ENCODE results near the gene FMNL3.
"Not testable (repeated sequence)": the region's sequence is repeated elsewhere in the genome, so short reads cannot be mapped to it uniquely, and the experiment has no call there.

FMNL3 gene

DNA sequence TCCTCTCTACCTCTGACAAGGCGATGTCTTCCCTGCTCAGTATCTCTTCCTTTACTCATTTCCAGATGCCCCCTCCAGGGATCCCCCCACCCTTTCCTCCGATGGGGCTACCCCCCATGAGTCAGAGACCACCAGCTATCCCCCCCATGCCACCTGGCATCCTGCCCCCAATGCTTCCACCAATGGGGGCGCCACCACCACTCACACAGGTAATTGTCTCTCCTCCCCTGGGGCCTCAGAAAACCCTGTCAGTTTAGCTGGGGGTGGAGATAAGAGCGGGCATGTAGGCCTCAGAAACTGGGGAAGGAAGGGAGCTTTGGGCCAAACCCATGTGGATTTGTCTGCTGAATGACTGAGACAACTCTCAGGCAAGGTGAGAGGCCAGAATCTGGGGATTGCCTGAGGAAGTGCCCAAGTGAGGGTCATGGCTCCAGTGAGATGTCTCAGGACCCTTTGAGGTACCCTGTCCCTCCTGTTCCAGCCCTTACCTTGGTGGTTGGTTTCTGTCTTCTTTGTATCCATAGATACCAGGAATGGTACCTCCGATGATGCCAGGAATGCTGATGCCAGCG, 75.8 kb downstream of the FMNL3 start:
- no peak for DNase-seq

DNA sequence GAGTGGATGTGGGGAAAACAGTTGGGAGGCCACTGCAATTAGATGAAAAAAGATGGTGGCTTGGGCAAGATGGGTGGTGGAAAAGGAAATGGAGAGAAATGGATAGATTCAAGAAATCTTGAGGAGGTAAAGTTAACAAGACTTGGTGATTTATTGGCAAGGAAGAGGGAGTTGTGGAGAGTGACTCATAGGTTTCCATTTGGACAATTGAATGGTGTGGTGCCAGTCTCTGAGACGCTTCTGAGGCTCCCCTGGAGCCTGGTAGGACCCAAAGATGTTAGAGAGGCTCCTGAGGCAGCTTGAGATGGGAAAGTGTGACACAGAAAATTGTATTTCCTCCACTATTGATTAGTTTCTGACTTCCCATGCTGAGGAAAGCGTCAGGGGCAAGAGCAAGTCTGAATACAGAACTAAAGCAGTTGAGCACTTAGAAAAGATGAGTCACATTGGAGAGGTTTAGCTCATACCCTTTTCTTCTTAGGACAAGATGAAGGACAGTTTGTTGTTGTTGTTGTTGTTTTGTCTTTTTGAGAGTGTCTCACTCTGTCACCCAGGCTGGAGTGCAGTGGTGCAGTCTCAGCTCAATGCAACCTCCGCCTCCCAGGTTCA, 79.3 kb downstream of the FMNL3 start:
- DNase-seq: no peak

DNA sequence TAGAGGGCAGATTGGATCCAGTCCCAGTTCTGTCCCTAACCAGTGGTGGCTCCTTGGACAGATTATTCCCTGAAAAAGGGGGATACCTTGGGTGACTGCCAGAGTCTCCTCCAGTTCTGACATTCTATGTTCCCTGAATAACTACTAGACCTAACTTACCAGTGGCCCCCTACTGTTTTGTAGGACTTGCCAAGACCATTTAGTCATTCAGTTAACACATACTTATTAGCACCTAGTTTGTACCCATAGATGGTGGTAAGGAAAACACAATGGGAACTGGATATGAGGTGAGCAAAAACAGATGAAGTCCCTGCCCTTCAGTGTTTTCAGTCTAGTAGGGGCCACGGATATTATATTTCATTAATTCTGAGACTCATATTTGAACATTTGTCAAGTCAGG, 80.4 kb downstream of the FMNL3 start:
- no peak for DNase-seq

DNA sequence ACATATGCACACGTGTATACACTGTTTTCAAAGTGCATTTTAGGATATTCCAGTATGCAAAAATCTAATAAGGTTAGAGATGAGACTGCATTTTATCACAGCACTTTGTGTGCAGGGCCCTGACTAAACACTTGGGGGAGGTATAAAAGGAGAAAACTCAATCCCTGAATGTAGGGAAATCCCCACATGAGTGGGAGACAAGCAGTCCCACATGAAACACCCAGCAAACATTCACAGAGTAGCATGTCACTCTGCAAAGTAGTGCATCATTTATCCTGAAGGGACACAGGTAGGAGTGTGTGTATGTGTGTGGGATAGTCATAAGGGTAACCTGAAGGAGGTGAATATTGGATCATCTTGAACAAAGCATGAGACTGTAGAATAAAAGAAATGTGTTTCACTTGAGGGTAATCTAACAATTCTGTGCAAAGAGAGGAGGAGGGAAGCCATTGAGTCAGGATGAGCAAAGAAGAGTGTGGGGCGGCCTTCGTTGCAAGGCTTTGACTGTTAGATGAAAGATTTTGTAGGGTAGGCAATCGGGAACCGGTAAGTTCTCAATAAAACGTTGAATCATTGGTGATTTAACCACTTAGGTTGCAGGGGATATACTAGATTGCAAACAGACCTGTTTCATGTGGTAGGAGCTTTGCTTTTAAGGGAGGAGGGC, 80.9 kb downstream of the FMNL3 start:
- DNase-seq: peak; percentile 20 to 32

DNA sequence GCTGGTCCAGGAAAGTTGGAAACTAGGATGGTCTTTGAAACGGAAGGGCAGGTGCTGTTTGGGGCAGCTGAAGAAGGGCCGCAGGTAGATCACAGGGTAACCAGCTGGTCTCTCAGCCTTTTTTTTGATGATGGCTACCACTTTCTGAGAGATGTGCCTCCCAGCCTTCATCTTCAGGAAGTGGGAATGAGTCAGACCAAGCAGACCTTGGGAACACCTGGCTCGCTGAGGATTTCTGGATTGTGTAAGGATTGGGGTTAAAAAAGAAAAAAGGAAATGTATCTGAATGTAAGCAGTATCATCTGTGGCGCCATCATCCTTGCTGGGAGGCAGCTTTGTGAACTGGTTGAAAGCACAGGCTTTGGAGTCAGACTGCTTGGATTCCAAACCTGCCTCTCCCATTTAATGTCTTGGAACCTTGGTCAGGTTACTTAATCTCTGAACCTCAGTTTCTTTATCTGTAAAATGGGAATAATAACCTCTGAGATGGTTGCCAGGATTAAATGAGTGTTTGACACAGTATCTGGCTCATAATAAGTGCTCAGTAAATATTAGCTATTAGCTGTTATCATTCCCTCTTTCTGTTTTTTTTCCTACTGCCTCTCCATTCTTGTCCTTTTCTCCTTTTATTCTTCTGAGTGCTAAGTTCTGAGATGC, 82.2 kb downstream of the FMNL3 start:
- no peak for DNase-seq

DNA sequence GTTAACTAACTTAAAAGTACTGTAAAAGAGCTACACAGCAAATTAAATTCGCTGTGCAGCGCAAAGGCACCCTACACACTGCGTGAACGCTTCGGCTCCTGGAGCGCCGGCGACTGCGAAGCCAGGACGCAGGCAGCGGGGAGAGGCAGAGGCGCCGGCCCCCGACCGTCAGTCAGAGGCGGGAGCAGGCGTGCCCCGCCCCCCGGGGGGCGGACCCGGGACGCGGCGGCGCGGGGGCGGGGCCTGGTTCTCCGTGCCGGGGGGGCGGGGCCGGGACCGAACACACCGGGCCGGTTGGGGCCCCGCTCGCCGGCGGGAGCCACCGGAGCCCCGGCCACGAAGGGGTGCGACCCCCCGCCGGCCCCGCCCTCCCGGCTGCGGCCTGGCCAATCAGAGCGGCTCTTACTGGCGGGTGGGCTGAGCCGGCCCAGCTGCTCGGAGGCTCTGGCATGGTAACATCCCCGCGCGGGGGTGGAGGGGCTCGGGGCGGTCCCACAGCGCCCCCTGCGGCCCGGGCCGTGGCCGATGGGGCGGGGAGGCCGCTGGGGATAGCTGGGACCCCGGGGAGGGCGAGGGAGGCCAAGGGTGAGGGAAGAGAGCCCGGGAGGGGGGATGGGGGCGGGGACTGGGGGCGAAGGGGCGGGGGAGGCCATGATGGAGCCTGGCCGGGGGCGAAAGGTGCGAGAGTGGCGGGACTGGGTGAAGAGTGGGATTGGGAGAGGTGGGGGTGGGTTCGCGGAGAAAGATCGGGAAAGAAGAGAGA, 83.9 kb downstream of the FMNL3 start, which contains the start of gene PRPF40B:
PRPF40B (plus strand) TSS at position 420 of the 763 bp plus-strand sequence; CDS start at position 450, 30 bp downstream.
- DNase-seq: peak; percentile 82 to 87

DNA sequence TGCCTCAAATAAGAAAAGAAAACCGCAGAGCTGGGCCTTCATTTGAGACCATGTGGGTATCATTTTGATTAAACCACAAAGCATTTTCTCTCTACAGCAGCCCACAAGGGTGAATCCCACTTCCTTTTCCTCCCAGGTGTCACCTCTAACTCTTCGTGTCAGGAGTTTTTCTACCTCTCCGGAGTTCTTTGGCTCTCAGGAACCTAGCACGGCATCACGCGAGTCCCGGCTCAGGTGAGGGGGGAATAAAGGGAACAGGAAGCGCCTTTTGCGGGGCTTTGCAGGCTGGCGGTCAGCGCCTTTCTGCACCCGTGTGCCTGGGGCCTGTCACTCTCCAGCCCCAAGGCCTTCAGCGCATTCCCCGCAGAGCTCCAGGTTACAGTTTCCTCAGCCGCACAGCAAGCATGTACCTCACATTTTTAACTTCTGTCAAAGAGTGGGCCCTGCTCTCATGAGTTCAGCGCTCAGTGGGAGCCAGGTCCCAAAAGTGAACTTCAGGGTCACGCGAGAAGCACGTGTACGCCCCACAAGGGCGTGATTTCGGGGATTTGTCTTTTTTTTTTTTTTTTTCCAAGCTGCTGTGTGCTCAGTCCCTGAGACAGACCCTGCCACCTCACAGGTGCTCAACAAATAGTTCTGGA, 84.6 kb downstream of the FMNL3 start:
- DNase-seq: peak; percentile 33 to 41

DNA sequence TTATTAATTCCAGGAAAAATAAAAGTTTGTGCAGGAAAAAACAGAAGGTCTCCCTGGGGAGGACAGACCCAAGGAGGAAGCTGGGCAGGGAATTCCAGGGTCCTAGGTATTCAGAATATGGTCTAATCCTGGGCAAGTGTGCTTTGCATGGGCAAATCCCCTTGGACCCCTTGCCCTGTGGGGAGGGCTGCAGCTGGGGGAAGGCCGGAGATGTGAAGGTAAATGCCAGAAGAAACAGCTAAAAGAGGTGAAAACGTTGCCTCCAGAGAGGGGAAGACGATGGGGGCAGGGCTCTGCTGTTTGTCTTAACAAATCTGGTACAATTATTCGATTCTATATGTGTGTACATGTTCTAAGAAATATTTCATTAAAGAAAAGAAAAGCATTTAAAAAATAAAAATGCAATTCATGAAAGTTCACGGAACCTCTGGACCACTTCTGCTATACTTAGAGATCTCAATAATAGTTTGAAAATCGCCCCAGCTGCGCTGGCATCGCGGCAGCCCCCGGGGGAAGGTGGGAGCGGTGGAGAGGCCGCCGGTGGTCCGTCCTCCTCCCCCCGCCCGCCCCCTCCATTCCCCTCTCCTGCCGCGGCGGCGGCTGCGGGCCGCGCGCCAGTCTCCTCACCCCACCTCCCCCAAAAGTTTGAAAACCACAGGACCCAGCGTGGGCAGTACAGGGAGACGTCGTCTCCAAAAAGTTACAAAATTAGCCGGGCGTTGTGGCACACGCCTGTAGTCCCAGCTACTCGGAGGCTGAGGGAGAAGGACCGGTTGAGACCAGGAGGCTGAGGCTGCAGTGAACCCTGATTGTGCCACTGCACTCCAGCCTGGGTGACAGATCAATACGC, 85.3 kb downstream of the FMNL3 start:
- no peak for DNase-seq

DNA sequence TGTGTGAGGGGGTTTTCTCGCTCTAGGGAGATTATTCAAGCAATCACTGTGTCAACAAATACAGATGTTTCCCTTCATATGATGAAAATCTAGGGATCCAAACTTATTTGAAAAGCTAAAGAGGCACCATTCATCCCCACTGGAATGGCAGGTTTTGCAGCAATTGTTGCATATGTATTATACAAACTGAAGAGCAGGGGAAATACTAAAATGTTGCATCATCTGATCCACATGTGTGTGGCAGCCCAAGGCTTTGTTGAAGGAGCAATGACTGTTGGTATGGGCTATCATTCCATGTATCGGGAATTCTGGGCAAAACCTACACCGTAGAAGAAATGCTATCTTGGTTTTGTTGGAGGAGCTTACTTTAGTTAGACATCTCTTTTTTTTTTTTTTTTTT, 87.9 kb downstream of the FMNL3 start:
- no peak for DNase-seq

DNA sequence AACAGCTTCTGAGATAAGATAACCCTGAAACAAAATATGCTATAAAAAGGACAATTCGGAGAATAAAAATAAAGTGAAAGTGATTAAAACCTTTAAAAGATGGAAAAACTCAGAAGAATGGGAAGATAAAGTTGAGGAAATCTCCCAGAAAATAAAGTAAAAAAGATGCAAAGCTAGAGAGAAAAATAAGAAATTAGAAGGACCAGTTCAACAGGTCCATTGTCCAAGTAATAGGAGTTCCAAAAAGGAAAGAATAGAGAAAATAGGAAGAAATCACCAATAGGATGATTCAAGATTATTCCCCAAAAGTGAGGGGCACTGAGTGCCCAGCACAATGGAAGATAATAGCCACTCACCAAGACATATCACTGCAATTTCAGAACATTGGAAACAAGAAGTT, 88.6 kb downstream of the FMNL3 start:
- no peak for DNase-seq

DNA sequence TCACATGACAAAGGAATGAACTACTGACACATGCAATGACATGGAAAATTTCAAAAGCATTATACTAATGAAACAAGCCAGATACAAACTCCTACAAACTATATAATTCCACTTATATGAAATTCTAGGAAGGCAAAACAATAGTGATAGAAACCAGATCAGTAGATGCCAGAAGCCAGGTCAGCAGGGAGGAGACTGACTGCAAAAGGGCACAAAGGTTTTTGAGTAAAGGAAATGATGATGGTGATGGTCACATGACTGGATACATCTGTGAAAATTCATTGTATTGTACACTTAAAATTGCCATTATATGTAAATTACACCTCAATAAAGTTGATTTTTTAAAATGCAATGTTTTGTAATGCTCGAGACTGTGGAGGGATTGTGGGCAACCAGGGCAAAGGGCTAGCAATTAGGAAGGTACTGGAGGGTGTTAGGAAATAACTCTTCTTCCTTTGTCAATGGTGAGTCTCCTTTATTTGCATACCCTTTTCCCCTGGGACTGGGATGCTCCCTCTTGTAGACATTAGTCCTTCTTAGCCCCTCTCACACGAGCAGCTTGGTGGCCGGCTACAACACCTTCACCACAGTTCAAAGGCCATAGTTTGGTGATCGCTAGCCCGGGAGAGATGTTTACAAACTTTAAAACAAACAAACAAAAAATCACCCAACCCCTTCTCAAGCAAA, 90.5 kb downstream of the FMNL3 start:
- no peak for DNase-seq

DNA sequence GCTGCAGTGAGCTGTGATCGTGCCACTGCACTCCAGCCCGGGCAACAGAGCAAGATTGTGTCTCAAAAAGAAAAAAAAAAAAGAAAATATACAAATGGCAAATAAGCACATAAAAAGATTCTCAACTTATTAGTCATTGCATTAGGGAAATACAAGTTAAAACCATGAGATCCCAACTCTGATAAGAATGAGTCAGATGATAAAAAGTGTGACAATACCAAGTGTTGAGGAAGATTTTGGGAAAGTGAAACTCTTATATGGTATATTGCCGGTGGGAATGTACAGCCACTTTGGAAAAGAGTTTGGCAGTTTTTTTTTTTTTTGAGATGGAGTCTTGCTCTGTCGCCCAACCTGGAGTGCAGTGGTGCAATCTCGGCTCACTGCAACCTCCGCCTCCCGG, 91.5 kb downstream of the FMNL3 start:
- DNase-seq: no peak

DNA sequence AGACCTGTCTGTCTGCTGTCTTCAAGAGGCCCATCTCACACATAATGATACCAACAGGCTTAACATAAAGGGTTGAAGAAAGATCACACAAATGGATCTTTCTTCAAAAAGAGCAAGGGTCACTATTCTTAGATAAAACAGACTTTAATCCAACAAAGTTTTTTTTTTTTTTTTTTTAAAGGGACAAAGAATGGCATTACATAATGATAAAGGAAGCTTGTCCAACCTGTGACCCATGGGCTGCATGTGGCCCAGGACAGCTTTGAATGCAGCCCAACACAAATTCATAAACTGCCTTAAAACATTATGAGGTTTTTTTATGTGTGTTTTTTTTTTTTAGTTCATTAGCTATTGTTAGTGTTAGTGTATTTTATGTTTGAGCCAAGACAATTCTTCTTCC, 95.0 kb downstream of the FMNL3 start:
- no peak for DNase-seq

DNA sequence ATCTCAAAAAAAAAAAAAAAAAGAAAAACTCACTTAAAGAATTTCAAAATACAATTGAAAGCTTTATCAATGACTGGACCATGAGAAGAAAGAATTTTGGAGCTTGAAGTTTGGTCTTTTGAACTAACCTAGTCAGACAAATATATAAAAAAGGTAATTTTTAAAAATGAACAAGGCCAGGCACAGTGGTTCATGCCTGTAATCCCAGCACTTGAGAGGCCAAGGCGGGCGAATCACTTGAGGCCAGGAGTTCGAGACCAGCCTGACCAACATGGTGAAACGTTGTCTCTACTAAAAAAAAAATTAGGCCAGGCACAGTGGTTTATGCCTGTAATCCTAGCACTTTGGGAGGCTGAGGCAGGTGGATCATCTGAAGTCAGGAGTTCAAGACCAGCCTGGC, 96.4 kb downstream of the FMNL3 start:
- not testable (repeated sequence) for DNase-seq

DNA sequence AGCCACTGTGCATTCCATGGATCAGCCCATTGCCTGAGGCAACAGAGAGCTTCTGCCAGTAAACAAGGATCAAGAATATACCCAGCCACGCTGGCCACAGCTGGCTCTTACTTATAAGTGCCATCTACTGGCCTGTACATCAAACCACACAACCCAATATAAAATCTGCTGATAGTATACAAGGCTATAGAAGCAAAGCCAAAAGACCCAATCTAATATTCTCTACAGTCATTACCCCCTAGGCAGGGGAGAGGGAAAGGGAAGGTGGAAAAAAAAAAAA, 97.4 kb downstream of the FMNL3 start:
- DNase-seq: no peak

DNA sequence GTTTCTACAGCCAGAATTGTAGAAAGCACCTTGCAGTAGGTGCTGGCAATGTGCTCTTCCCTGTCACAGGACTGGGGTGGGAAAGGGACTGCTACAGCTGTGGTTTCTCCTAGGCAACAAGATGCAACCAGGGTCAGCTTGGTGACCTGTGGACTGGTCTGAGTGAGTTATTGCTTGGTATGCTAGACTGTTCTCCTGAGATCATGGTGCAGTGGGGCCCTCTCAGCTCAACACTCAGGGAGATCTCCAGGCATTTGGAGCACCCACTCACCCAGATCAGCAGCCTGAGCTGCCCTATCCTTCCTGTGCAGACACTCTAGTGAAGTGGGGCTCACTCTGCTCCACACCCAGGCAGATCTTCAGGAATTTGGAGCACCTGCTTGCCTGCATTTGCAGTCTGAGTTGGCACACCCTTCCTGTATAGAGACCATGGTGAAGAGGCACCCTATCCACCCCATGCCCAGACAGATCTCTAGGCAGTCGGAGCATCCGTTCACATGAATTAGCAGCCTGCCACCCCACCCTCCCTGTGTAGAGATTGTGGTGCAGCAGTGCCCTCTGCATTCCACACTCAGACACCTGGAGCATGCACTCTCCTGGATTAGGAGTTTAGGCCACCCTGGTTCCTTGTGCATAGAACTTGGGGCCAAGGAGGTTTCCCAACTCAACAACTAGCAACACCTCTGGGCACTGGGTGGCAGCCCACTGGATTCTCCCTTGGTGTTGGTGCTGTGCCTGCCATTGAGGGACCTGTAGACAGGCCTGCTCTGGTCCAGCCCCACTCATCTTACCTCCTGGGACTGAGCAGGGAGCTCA, 97.9 kb downstream of the FMNL3 start:
- DNase-seq: no peak

DNA sequence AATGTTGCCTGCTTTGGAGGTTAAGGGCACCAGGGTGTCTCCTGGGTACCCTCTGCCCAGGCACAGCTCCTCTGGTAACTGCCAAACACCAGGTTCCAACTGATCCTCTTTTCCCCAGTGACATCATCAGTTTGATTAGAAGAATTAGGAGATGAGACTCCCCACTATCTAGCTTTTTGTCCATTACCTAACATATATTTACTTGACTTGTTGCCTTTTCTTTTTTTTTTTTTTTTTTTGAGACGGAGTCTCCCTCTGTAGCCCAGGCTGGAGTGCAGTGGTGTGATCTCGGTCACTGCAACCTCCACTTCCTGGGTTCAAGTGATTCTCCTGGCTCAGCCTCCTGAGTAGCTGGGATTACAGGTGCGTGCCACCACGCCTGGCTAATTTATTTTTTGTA, 101.7 kb downstream of the FMNL3 start, which contains the start of gene FAM186B:
FAM186B (minus strand) TSS at position 101 of the 400 bp plus-strand sequence. CDS start 162 bp downstream, outside the sequence.
- not testable (repeated sequence) for DNase-seq

DNA sequence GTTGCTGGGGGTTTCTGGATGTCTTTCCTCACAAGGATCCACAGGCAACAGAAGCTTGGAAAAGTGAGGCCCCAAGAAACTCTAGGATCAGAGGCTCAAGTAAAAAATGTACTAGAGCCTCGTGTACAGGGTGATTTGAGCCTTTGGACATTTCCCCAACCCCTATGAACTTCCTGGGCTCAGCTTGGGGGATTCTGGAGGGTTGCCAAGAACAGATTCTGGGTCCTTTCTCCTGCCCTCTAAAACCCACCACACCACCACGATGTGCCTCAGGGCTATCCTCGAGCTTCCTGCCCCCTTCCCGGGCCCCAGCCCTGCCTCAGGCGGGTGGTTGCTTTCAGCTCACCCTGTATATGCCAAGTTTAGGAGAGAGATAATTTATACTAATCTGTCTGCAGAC, 102.3 kb downstream of the FMNL3 start:
- no peak for DNase-seq

DNA sequence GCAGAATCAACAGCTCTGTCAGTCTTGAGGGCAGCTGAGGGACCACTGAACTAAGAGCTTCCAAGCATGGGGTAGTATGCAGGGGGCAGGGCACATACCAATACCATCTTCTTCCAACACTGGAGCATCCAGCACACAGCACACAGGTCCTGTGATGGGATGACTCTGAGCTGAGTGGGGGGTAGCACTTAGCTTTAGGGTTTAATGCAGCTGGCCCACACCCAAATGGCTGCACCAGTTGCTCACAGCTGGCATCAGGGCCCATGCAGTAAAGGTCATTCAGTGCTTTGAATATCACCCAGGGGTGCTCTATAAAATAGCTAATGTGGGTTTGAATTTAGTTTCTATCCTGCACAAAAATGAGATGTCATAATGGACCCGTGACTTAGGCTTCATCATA, 103.5 kb downstream of the FMNL3 start:
- no peak for DNase-seq

DNA sequence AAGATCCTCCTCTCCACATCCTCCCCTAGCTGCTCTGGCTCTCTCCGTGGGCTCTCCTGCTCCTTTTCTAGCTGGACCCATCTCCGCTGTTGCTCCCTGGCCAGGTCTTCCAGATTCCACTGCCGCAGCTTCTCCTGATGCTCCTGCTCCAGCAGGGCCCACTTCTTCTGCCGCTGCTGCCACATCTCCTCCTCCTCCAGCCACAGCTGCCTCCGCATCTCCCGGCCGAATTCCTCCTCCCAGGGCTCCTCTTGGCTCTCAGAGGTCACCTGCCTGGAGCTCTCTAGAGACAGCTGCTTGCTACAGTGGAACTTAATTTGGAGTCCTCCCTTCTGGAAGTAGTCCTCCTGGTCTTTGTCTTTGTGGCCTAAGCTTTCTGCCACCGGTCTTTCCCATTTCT, 107.2 kb downstream of the FMNL3 start:
- no peak for DNase-seq

All from activated CD4-positive, alpha-beta T cell treated with anti-CD3 and anti-CD28 coated beads for 4 hours (primary cell).